SW 1271 (cell line): Measurements from ENCODE around the gene AP2A2.
"Not testable (repeated sequence)": the region's sequence is repeated elsewhere in the genome, so short reads cannot be mapped to it uniquely, and the experiment has no call there.

Experiments used
- DNase-seq, 2 experiments: peaks; one replicate each; lab custom pipeline; 2025; lab: John Stamatoyannopoulos, UW

AP2A2 gene

GRCh38 chr11:975376-975775 lies 49.7 kb downstream of the AP2A2 start:
- DNase-seq = not testable (repeated sequence)

DNA sequence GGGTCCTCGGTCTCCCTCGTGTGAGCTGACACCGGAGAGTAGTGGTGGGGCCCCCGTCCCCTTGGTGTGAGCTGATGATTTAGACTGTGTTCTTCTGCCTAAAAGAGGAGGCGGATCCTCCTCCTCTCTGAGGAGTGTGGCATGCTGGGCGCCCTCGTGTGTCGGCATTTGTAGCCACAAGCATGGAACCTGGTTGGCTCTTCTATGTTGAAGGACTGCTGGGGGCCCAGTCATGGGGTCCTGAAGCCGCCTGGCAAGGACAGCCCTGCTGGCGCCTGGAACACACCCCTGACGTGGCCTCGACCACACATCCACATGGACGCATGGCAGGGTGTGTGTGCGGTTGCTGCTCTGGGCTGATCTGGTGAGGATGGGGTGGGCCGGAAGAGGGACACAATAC lies 50.2 kb downstream of the AP2A2 start:
- DNase-seq = no peak

GRCh38 chr11:976431-977160 lies 50.9 kb downstream of the AP2A2 start:
- DNase-seq = no peak

DNA sequence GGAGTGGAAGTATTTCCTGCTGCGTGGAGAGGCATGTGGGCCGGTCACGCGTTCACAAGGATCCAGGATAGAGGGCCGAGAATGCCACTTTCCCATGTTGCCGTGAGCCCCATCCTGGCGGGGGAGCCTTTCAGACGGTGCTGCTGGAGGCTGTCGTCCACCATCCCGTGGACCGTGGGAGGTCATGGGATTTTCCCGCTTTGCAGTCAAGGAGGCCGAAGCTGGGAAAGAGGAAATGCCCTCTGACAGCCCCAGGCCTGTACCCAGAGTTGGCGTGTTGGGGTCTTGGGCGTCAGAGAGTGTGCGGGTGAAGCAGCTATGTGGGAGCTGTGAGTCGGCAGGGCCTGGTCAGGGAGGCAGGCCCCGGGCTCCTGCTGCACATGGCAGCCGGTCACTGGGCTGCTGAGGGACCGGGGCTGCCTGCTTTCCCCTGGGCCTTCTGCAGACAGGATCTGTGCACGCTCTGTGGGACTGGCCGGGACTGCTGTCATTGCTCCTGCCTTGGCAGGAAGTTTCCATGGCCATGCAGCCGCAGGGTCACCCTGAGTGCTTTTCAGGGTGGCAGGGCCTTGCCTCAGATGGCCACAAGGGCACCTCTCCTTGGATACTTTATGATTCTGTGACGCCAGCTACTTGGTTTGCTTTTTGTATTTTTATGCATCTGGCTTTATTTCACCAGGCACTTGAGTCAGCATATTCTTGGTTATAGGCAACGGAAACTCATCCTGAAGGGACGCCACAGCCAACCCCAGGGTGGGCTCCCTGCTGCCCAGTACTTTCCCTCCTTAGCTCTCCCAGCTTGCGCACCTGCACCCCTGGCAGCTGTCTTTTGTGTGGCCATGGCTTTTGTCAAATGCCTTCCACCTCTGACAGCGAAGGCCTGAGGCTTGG lies 52.4 kb downstream of the AP2A2 start:
- no peak for DNase-seq

- DNase-seq = no peak
These were observed 53.1 kb downstream of the AP2A2 start for GRCh38 chr11:978781-979180.

DNA sequence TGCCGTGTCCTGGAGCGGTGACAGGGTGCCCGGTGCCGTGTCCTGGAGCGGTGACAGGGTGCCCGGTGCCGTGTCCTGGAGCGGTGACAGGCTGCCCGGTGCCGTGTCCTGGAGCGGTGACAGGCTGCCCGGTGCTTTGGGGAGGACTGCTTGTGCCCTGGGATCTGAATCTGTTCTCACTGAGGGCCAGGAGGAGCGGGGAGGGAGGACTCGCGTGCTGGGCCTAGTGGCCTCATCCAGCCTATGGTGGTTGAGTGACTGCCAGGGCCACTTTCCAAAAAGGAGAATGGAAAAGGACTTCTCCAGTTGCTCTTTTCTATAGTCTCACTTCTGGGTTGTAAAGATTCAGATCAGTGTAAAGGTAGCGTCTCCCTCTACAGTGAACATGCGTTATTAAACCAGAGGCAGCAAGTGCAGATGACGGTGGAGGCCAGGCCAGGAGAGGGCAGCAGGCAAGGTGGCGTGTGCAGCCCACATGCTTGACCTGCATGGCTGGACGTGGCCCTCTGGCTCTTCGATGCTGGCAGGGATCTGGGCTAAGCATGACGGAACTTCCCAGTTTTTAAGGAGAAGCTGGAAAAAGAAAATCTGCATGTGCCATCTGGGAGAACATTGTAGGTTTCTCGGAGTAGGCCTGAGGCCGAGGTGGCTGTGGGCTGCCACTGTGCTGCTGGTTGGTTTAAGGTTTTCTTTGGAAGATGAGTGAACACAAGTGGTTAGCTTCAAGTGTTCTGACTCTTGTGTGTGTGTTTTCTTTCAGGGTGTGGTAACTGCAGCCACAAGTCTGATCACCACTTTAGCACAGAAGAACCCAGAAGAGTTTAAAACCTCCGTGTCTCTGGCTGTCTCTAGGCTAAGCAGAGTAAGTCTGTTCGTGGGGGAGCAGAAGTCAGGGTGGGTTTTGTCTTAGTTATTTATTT lies 55.0 kb downstream of the AP2A2 start:
- DNase-seq = no peak

GRCh38 chr11:981764-982163 lies 56.1 kb downstream of the AP2A2 start:
- no peak for DNase-seq

GRCh38 chr11:984546-984945 lies 58.9 kb downstream of the AP2A2 start:
- no peak for DNase-seq

- DNase-seq = no peak
These were observed 59.7 kb downstream of the AP2A2 start for GRCh38 chr11:985406-985805.

- no peak for DNase-seq
These were observed 60.2 kb downstream of the AP2A2 start for GRCh38 chr11:985848-986247.

- DNase-seq = no peak
These were observed 60.7 kb downstream of the AP2A2 start for GRCh38 chr11:986270-986951.

DNA sequence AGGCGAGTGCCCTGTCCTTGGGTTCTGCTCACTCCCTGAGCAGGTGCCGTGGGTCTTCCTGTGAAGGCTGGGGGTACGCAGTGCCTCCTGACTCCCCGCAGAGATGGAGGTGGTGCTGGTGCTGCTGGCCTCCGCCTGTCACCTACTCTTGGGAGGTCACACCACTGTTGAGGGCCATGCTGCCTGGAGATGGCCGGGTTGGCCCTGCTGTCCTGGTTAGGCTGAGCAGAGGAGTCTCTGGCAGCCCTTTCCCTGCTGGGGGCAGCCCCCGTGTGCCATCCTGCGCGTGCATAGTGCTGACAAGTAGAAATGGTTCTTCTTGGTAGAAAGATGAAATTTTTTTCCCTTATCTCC lies 61.3 kb downstream of the AP2A2 start:
- DNase-seq = no peak

DNA sequence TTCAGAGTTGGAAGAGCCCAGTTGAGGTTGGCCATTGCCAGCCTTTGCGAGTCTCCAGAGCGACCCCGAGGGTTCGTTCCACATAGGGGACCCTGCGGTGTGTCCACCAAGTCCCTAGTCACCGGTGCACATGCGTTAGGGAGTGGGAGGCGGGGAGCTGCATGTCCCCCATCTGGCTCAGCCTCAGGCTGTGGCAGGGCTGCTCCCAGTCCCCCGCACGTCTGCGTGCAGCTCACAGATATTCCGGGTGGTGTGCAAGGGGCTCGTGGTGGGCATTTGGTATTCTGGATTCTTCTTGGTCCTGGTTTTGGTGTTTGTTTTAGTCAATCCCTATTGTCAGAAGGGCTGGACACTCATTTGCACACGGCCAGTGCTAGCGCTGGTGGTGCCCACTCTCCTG lies 62.0 kb downstream of the AP2A2 start:
- DNase-seq = no peak

GRCh38 chr11:990101-990500 lies 64.4 kb downstream of the AP2A2 start:
- DNase-seq = no peak

GRCh38 chr11:991034-991433 lies 65.4 kb downstream of the AP2A2 start:
- DNase-seq = no peak

DNA sequence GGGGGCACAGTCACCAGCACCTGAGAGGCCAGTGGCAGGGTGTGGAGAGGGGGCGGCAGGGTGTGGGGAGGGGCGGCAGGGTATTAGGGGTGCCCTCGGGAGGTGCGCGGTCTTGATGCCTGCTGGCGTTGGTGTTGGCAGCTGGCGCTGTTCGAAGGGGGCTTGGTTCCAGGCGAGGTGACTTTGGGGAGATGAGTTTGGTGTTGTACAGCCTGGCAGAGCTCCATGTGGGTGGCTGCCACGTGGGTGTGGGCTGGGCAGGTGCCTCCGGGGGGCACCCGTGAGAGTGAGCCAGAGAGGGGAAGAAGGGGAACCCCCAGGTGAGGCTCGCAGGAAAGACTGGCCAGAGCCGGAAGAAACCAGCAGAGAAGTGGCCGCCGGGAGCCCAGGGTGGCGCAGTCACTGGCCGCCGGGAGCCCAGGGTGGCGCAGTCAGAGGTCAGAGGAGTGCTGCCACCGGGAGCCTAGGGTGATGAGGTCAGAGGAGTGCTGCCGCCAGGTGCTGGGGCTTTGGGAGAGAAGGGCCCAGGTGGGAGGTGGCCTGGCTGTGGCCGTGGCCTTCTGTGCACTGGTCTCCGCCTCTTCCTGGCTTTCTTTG lies 66.1 kb downstream of the AP2A2 start:
- DNase-seq = no peak

DNA sequence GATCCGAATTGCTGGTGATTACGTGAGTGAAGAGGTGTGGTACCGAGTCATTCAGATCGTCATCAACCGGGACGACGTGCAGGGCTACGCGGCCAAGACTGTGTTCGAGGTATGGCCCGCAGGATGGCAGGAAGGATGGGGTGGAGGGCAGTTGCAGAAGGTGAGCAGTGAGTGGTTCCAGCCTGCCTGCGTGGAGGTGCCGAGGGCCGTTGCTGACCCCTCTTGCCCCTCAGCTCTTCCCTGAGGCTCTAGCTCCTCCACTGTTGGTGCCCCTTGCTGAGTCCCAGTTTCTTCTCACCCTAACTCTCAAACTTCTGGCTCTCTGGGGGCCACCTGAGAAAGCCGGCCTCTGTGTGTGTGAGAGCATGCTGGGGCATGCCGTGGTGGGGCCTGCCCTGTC lies 66.9 kb downstream of the AP2A2 start:
- no peak for DNase-seq

- no peak for DNase-seq
These were observed 68.0 kb downstream of the AP2A2 start for GRCh38 chr11:993632-994167.

GRCh38 chr11:995044-995751 lies 69.5 kb downstream of the AP2A2 start:
- no peak for DNase-seq

- DNase-seq = no peak
These were observed 70.2 kb downstream of the AP2A2 start for GRCh38 chr11:995752-996420.
